Activated CD4-positive, alpha-beta T cell treated with anti-CD3 and anti-CD28 coated beads, Interleukin-2, amount 10 ng/mL, durations not matched to agents 24 days and 14 days (primary cell): Measurements from ENCODE around the gene NKIRAS1. TPM values are rescaled to one million over a fixed set of nuclear protein-coding genes. Genes with fewer than 3 reads are reported as not detected.

Source experiments
- DNase-seq: peaks from one replicate; pipeline ENCODE4 v3.0.0; 2022
- H3K27ac Mint-ChIP-seq: one replicate; pipeline ENCODE4 v1.8.0; 2022; ENCODE audit warnings: mild to moderate bottlenecking, mixed read lengths
- H3K27me3 Mint-ChIP-seq: one replicate; pipeline ENCODE4 v1.8.0; 2022; ENCODE audit warnings: mixed read lengths
- H3K36me3 Mint-ChIP-seq: one replicate; pipeline ENCODE4 v1.8.0; 2022; ENCODE audit warnings: low read depth, mild to moderate bottlenecking, mixed read lengths
- H3K4me1 Mint-ChIP-seq: one replicate; pipeline ENCODE4 v1.8.0; 2021; ENCODE audit warnings: mixed read lengths
- H3K4me3 Mint-ChIP-seq: one replicate; pipeline ENCODE4 v1.8.0; 2022; ENCODE audit warnings: mild to moderate bottlenecking, moderate library complexity, mixed read lengths
- H3K9me3 Mint-ChIP-seq: one replicate; pipeline ENCODE4 v1.8.0; 2021; ENCODE audit warnings: mixed read lengths
- intact Hi-C: fragments of 100-400 bp; cut with micrococcal nuclease; formaldehyde crosslinking; loops from one replicate; pipeline ENCODE4 v1.15.1; 2023
- total RNA-seq: library from RNA; stranded (reverse); gene quantifications from 2 replicates; pipeline ENCODE4 v1.2.3, GENCODE V29; 2022

The NKIRAS1 gene
- total RNA-seq, 1 donor from 2014 or later: 5.2 TPM

DNA sequence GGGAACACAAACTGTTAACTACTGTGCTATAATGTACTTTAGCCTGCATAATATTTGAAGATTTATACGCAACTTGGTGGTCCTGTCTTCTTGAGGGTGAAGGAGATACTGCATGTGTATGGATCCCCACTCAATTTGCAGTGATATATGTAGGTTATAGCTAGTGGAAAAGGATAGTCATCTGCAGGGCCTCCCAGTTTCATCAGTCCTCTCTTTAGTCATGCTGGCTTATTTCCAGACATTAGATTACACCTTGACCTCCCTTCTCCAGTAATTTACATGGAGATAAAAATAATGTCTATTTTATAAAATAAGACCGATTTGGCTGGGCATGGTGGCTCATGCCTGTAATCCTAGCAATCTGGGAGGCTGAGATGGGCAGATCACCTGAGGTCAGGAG, 32.0 kb upstream of the NKIRAS1 start:
- no peak for DNase-seq
- Mint-ChIP-seq H3K4me1 (peaks cover 26% of the 10 kb centered on the region), H3K9me3 (no peaks in the 10 kb centered on the region), H3K27me3 (peaks cover 15% of the 10 kb centered on the region), H3K36me3 (peaks cover 2% of the 10 kb centered on the region), H3K27ac (no peak overlapping the region), H3K4me3 (no peak overlapping the region)
- intact Hi-C loops: no loop called here

DNA sequence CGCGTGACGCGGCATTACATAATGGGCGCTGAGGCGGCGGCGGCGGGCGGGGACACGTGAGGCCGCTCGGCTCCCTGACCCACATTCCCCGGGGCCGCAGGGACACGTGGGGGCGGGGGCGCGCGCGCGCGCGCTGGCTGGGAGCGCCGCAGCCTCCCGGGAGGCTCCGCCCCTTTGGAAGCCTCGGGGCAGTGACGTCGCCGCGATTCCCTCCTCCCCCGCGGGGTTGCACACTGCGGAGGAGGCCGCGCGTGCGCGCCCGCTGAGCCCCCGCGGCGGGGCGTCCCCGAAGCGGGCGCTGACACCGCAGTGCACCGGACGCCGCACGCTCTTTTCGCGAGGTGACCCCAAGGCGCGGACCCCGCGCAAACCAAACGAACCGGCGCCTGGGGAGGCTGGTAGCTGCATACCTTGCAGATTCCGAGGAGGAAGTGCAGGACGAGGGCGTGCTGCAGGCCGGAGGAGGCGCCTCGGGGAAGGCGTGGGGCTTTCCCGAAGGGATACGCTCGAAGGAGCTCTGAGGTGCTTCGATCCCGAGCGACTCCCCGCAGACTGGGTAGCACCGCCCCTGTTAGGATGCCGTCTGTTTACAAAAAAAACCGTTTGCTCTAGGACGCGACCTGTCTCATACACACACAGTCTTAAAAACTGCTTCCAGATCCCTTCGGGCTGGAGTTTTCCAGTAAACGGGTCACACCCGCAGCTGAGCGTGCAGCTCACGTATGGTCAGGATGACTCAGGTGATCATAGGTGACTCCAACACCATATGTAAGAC, 29.3 kb upstream of the NKIRAS1 start:
- Mint-ChIP-seq H3K9me3 (no peaks in the 10 kb centered on the region), H3K36me3 (peaks cover 2% of the 10 kb centered on the region), H3K4me3 (peak overlapping the region; percentile 85), H3K27ac (peak overlapping the region; percentile 87), H3K4me1 (peaks cover 26% of the 10 kb centered on the region), H3K27me3 (peaks cover 33% of the 10 kb centered on the region)
- DNase-seq: peak; percentile 97
- intact Hi-C loops: loop anchor here (1.0 kb wide), 2 partner anchors 29 to 136 kb away; partner anchors contain the start of gene RPL15

DNA sequence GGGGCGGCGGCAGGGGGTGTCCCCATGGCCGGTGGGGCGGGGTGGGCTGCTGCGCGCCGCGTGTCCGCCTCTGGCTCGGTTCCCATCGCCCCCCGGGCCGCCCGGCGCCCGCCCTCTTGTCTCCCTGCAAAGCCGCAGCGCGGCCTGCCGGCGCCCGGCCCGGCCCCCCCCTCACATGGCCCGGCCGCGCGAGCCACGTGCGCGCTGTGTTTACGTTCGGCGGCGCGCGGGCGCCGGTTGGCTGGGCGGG, 28.8 kb upstream of the NKIRAS1 start:
- H3K4me3 Mint-ChIP-seq: peak overlapping the region; percentile 37
- H3K27ac Mint-ChIP-seq: no peak overlapping the region
- intact Hi-C loops: loop anchor here (1.0 kb wide), 1 partner anchor 28 kb away; the partner anchor contains the start of gene RPL15
- H3K27me3 Mint-ChIP-seq: peaks cover 37% of the 10 kb centered on the region
- no peak for DNase-seq
- no peaks in the 10 kb centered on the region for H3K9me3 Mint-ChIP-seq
- peaks cover 2% of the 10 kb centered on the region for H3K36me3 Mint-ChIP-seq
- H3K4me1 Mint-ChIP-seq: peaks cover 26% of the 10 kb centered on the region

DNA sequence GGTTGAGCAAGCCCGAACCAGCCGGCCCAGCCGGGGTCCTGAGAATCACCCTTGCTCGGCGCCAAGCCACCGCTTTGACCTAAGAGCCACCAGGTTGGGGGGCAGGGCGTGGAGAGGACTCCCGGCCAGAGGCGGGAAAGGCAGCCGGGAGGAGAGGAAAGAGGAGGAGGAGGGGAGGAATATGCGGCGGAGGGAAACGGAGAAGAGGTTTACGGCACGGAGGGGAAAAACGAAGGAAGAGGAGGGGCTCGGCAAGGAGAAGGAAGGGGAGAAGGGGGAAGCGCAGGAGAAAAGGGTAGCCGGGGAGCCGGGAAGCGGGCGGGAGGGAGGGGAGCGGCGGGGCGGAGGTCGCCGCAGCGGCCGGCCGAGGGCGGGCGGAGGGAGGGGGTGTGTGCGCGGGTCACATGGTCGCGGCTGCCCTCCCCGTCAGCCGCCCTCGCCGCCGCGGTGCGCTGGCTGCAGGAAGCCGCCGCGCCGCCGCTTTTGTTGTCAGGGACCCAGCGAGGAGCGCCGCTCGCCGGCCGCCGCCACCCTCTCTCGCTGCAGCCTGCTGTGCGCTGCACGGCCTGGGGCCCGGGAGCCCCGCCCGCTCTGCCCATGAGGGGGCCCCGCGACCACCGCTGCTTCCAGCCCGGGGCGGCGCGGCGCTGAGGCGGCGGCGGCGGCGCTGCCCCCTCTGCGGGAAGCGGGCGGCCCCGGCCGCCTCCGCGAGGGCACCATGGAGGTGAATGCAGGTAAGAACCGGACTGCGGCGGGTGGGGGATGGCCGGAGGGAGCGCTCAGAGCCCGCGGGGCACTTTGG, 28.3 kb upstream of the NKIRAS1 start, which contains the start of gene NR1D2:
TSS of gene NR1D2 (plus strand) at position 426 of the 802 bp plus-strand sequence. CDS start at position 719, 293 bp downstream.
- Mint-ChIP-seq H3K36me3 (peaks cover 2% of the 10 kb centered on the region), H3K4me1 (peaks cover 20% of the 10 kb centered on the region), H3K9me3 (no peaks in the 10 kb centered on the region), H3K27ac (peak within 1 kb of the TSS; percentile 87), H3K4me3 (peak within 1 kb of the TSS; percentile 85), H3K27me3 (peaks cover 37% of the 10 kb centered on the region)
- intact Hi-C loops: loop anchor here (1.0 kb wide), 2 partner anchors 10 to 28 kb away; partner anchors contain the start of gene RPL15
- peak; percentile 93 for DNase-seq

DNA sequence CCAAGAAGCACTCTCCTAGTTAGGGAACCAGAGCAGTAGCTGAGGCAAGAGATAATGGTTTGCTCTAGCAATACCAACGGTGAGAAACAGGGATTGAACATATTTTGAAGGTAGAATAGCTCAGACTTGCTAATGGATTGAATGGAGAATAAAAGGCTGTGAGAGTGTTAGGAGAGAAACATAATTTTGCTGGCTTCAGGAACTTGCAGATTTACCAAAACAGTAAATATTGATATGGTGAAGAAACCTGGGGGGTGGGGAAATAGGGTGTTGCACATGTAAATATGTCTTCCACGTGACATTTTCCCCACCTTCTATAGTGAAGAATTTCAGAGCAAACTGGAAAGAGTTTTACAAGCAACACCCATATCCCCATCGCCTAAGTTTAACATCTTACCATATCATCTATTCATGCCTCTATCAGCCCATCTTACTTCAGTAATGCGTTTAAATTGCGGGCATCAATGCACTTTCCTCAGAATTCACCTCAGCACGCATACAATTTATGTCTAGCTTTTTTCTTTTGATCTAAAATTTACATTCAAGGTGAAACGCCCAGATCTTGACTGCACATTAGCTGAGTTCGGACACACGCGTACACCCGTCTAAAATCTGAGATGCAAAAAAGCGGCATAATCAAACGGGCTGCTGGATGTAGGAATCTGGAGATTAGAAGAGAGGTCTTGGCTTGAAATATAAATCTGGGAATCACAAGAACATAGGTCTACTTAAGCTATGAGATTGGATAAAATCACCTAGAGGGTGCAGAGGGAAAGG, 27.4 kb upstream of the NKIRAS1 start:
- Mint-ChIP-seq H3K36me3 (peaks cover 2% of the 10 kb centered on the region), H3K4me3 (peak overlapping the region; percentile 82), H3K27me3 (peaks cover 37% of the 10 kb centered on the region), H3K9me3 (no peaks in the 10 kb centered on the region), H3K4me1 (peaks cover 13% of the 10 kb centered on the region), H3K27ac (peak overlapping the region; percentile 38)
- no peak for DNase-seq
- intact Hi-C loops: loop anchor here (1.0 kb wide), 1 partner anchor 9 kb away; no protein-coding TSS in a partner anchor

DNA sequence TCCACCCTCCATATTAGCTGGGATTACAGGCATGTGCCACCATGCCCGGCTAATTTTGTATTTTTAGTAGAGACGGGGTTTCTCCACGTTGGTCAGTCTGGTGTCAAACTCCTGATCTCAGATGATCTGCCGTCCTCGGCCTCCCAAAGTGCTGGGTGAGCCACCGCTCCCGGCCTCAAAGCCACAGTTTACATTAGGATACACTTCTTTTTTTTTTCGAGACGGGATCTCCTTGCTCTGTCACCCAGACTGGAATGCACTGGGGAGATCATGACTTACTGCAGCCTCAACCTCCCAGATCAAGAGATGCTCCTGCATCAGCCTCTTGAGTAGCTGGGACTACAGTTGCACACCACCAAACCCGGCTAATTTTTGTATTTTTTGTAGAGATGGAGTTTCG, 25.8 kb upstream of the NKIRAS1 start:
- no peak for DNase-seq

DNA sequence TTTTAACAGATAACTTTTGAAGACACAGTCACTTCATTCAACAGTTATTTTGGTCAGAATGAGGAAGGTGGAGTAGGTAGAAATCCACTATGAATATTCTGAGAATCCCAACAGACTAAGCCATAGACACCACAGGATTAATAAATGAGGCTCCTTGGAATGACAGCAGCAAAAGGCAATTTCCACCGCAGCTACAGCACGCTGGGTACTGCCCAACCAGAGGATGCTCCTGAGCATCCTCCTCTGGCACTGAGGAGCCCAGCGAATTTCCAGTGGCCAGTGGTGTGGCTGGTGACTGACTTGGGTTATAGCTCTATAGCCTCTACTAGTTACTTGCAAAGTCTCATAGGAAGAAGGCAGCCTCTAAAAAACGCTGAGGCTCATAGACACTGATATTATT, 24.6 kb upstream of the NKIRAS1 start:
- Mint-ChIP-seq H3K36me3 (no peaks in the 10 kb centered on the region), H3K4me3 (no peak overlapping the region), H3K4me1 (peaks cover 6% of the 10 kb centered on the region), H3K9me3 (no peaks in the 10 kb centered on the region), H3K27ac (no peak overlapping the region), H3K27me3 (peaks cover 38% of the 10 kb centered on the region)
- intact Hi-C loops: no loop called here
- no peak for DNase-seq

More for the DNA sequence above, 25.8 kb upstream of the NKIRAS1 start:
- intact Hi-C loops: no loop called here
- Mint-ChIP-seq H3K36me3 (peaks cover 2% of the 10 kb centered on the region), H3K27ac (no peak overlapping the region), H3K4me1 (peaks cover 10% of the 10 kb centered on the region), H3K9me3 (no peaks in the 10 kb centered on the region), H3K4me3 (no peak overlapping the region), H3K27me3 (peaks cover 35% of the 10 kb centered on the region)

DNA sequence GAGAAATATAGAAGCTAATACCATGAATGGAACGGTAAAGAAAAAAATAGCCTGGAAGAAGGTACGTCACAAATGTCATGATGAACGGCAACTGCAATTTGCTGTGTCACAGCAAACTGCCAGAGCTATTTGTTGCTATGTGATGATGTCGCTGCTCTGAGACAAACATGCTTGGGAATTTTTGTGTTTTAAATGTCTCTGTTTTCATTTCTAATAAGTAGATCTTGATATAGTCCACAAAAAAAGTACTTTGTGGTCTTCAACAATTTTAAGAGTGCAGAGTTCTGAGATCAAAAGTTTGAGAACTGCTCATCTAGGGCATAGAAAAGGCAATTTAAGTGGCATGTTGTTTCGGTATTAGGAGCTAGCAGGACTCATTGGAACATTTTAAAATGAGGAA, 24.0 kb upstream of the NKIRAS1 start:
- no peak for DNase-seq
- Mint-ChIP-seq H3K9me3 (no peaks in the 10 kb centered on the region), H3K36me3 (no peaks in the 10 kb centered on the region), H3K27me3 (peaks cover 38% of the 10 kb centered on the region), H3K4me3 (no peak overlapping the region), H3K27ac (no peak overlapping the region), H3K4me1 (peaks cover 5% of the 10 kb centered on the region)
- intact Hi-C loops: no loop called here

DNA sequence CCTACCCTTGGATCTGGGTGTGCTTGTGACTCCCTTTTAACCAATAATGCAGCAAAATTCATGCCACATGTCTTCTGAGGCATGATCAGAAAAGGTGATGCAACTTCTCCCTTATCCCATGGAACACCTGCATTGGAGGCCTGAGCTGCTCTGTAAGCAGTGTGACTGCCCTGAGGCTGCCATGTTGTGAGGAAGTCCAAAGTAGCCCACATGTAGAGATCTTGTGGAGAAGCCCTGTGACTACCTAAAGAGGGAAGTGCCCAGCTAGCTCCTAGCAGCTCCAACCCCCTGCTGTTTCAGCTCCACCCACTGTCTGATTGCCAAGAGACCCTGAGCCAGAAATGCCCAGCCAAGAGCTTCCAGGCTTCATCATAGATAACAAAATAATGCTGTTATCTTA, 21.9 kb upstream of the NKIRAS1 start:
- DNase-seq: no peak
- Mint-ChIP-seq H3K4me3 (no peak overlapping the region), H3K27me3 (peaks cover 32% of the 10 kb centered on the region), H3K4me1 (no peaks in the 10 kb centered on the region), H3K9me3 (no peaks in the 10 kb centered on the region), H3K36me3 (no peaks in the 10 kb centered on the region), H3K27ac (no peak overlapping the region)
- intact Hi-C loops: no loop called here

DNA sequence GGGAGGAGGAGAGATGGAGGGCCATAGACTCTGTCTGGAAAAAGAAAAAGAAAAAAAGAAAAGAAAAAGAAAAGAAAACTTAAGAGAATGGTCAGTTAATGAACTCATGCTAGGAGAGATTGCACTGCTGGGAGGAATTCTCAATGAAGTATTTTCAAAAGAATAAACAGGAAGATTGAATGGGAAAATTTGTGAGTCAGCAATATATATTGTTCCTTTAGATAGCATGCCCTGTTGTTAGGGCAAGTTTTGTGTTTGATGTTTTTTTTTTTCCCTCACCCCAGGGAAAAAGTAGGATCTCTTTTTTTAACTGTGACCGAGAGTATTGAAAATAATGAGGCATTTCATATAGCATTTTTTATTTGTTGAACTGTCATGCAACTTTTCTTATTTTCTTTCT, 20.5 kb upstream of the NKIRAS1 start:
- Mint-ChIP-seq H3K4me3 (no peak overlapping the region), H3K27me3 (peaks cover 23% of the 10 kb centered on the region), H3K9me3 (no peaks in the 10 kb centered on the region), H3K27ac (no peak overlapping the region), H3K36me3 (no peaks in the 10 kb centered on the region), H3K4me1 (no peaks in the 10 kb centered on the region)
- DNase-seq: no peak
- intact Hi-C loops: no loop called here

DNA sequence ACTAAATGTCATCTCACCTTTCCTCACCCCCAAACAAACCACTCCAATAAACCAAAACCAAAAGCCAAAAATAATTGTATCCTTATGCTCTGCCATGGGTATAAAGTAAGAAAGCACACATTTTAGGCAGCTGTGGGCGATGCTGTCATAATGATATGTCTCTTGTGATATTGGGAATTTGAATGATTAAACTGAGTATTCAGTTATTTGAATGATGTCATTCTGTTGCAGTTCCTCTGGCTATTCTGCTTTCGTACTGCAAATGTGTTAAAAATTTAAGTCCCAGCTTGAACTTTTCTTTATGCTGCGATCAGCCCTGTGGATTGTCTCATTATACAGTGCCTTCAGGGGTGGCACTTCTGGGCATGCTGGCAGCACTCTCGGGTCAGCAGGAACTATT, 17.5 kb upstream of the NKIRAS1 start:
- H3K4me1 Mint-ChIP-seq: peaks cover 2% of the 10 kb centered on the region

DNA sequence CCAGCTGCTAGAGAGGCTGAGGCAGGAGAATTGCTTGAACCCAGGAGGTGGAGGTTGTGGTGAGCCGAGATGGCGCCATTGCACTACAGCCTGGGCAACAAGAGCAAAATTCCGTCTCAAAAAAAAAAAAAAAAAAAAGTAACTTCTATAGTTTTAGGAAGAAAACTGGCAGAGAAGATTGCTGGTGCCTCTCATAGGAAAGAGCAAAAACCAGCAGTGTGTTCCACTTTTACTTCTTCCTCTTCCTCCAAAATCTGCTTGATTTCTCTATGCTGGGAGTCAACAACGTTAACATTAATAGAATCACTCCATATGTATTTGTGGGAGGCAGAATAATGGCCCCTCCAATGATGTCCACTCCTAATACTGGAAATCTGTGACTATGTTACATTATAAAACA, 15.8 kb upstream of the NKIRAS1 start:
- no peak for DNase-seq
- Mint-ChIP-seq H3K36me3 (no peaks in the 10 kb centered on the region), H3K9me3 (no peaks in the 10 kb centered on the region), H3K4me1 (peaks cover 2% of the 10 kb centered on the region), H3K4me3 (no peak overlapping the region), H3K27me3 (peaks cover 22% of the 10 kb centered on the region), H3K27ac (no peak overlapping the region)
- intact Hi-C loops: no loop called here

More for the DNA sequence above, 17.5 kb upstream of the NKIRAS1 start:
- H3K27ac Mint-ChIP-seq: no peak overlapping the region
- no peaks in the 10 kb centered on the region for H3K36me3 Mint-ChIP-seq
- peaks cover 24% of the 10 kb centered on the region for H3K27me3 Mint-ChIP-seq
- no peak overlapping the region for H3K4me3 Mint-ChIP-seq
- no peaks in the 10 kb centered on the region for H3K9me3 Mint-ChIP-seq
- no peak for DNase-seq
- intact Hi-C loops: no loop called here

DNA sequence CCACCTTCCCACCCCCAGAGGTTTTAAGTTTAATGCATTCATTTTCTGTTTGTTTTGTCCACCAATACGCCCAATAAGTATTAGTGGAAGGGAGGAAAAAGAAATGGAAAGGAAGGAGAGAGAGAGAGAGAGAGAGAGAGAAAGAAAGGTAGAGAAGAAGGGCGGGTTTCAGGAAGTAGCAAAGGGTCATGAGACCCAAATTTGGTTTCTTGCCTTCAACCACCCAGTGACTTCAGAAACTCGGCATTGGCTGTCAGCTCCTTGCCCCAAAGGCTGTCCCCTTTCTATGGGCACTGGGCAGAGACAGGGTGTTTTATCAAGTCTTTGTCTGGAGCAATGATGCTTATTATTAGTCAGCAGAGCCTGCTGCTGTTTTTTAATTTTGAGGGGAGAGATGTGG, 14.8 kb upstream of the NKIRAS1 start:
- no peaks in the 10 kb centered on the region for H3K9me3 Mint-ChIP-seq
- DNase-seq: no peak
- intact Hi-C loops: no loop called here
- H3K36me3 Mint-ChIP-seq: no peaks in the 10 kb centered on the region
- no peak overlapping the region for H3K27ac Mint-ChIP-seq
- peaks cover 16% of the 10 kb centered on the region for H3K27me3 Mint-ChIP-seq
- H3K4me1 Mint-ChIP-seq: peaks cover 2% of the 10 kb centered on the region
- H3K4me3 Mint-ChIP-seq: no peak overlapping the region
